ENCODE results near the gene C19orf81. TPM values are rescaled to one million over a fixed set of nuclear protein-coding genes. Genes with fewer than 3 reads are reported as not detected.

The C19orf81 gene
- polyA plus RNA-seq, 1 donor: 0.46 TPM

DNA sequence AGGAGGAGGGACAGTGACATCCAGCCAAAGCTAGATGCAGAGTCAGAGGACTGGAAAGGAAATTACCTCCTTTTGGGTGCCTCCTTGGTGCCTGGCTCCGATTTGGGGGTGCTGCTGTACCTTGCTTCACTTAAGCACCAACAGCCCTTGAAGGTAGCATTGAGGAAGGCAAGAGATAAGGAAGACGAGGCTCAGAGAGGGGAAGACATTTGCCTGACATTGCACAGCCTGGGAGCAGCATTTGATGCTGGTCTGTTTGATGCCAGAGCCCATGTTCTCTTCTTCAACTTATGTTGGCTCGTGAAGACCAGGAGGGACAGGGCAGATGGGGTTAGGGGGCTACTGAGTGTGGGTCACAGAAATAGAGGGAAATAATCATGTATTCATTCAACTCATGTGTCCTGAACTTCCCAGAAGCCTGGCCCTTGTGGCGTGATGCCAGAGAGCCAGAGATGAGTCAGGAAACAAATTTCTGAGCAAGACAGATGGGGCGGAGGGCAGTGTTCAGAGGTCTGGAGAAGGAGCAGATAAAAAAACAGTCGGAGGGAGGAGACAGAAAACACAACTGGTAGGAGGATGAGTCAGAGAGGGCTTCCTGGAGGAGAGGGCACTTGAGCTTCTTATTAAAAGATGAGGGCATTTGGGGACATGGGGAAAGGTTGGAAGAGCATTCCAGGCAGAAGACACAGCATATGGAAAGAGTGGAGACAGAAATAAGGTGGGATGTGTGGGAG, 3.0 kb upstream of the C19orf81 start:
- Histone ChIP-seq H3K9me3 (ENCODE audit: control insufficient read depth, low read depth, low read length) (no peaks in the 10 kb centered on the region), H3K4me3 (ENCODE audit: low read length) (no peak overlapping the region), H3K27ac (ENCODE audit: low read length) (no peak overlapping the region), H3K36me3 (ENCODE audit: control insufficient read depth, insufficient read depth, low read length) (no peaks in the 10 kb centered on the region), H3K27me3 (ENCODE audit: control insufficient read depth, insufficient read depth, low read length) (no peaks in the 10 kb centered on the region), H3K4me1 (ENCODE audit: control insufficient read depth, insufficient read depth, low read length) (no peaks in the 10 kb centered on the region)
- 60% methylated on average over 2 of the region's 6 CpGs for WGBS (ENCODE audit: insufficient coverage, low lambda C conversion rate)
- DNase-seq: no peak

DNA sequence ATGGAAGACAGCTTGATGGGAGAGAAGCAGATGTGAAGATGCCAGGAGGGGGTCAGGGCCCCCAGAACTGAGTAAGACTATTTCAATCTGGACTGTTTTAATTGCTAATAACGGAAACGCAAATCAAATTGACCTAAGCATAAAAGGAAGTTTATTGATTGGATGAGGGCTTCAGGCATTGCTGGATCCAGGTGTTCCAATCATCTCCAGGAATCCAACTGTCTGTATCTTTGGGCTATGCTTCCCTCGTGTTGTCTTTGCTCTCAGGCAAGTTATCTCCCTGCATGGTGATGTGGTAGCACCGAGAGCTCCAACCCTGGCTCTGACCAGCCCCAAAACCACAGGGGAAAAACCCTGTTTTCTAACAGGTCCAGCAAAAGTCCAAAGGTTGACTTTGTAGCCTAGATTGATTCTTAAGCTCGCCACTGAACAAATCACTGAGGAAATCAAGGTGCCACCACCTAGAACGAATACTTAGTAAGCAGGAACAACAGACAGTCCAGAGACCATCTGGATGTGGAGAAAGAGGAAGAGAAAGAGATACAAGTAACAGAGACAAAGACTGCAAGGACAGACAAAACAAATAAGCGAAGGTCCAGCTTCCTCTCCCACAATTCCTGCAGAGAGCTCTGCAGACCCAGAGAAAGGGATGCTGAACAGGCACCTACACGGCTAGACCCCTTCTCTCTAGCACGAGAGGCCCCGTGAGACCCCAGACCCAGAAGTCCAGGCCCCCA, 1.2 kb upstream of the C19orf81 start:
- Histone ChIP-seq H3K4me1 (ENCODE audit: control insufficient read depth, insufficient read depth, low read length) (no peaks in the 10 kb centered on the region), H3K36me3 (ENCODE audit: control insufficient read depth, insufficient read depth, low read length) (no peaks in the 10 kb centered on the region), H3K27me3 (ENCODE audit: control insufficient read depth, insufficient read depth, low read length) (no peaks in the 10 kb centered on the region), H3K9me3 (ENCODE audit: control insufficient read depth, low read depth, low read length) (no peaks in the 10 kb centered on the region), H3K27ac (ENCODE audit: low read length) (no peak overlapping the region), H3K4me3 (ENCODE audit: low read length) (no peak overlapping the region)
- no peak for DNase-seq
- no CpG with 5 or more reads among the region's 10 CpGs for WGBS (ENCODE audit: insufficient coverage, low lambda C conversion rate)

DNA sequence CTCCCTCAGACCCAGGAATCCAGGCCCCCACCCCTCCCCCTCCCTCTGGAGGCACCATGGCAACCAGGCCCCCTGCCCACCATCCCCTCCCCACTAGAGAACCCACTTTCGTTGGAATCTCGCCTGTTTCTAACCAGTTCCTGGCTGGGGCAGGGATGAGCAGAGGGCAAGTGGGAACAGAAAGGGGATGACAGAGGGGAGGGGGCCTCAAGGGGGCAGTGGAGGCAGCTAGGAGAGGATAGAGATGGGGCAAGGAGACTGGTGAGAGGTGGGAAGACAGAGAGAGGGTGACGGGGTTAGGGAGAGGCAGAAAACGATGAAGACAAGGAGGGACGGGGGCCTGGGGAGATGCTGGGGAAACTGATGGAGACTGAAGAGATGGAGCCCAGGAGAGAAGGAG, 586 bp upstream of the C19orf81 start:
- 54% methylated on average over 3 of the region's 5 CpGs for WGBS (ENCODE audit: insufficient coverage, low lambda C conversion rate)
- H3K4me1 ChIP-seq (ENCODE audit: control insufficient read depth, insufficient read depth, low read length): no peaks in the 10 kb centered on the region

DNA sequence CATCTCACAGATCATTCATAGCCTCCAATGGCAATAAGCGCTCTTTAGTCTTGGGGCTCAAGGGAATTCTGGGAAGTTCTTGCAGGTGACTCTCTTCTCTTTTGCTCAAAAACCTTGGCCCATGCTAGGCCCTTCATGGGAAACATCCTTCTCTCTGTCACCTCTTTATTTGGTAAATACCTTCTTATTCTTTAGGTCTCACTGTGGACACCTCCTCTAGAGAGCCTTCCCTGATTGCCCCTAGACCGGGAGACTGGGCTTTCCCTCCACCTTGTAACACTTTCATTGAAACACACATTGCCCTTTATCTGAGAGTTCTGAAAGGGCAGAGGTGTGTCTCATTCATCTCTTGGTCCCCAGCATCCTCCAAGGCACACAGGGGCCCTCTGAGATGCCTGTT, 1.9 kb downstream of the C19orf81 start:
- no peak for DNase-seq
- Histone ChIP-seq H3K4me1 (ENCODE audit: control insufficient read depth, insufficient read depth, low read length) (no peaks in the 10 kb centered on the region), H3K36me3 (ENCODE audit: control insufficient read depth, insufficient read depth, low read length) (no peaks in the 10 kb centered on the region), H3K27ac (ENCODE audit: low read length) (no peak overlapping the region), H3K4me3 (ENCODE audit: low read length) (no peak overlapping the region), H3K27me3 (ENCODE audit: control insufficient read depth, insufficient read depth, low read length) (peaks cover 3% of the 10 kb centered on the region), H3K9me3 (ENCODE audit: control insufficient read depth, low read depth, low read length) (no peaks in the 10 kb centered on the region)
- WGBS (ENCODE audit: insufficient coverage, low lambda C conversion rate): 100% methylated on average over 1 of the region's 2 CpGs

More for the DNA sequence above, 586 bp upstream of the C19orf81 start:
- Histone ChIP-seq H3K36me3 (ENCODE audit: control insufficient read depth, insufficient read depth, low read length) (no peaks in the 10 kb centered on the region), H3K27ac (ENCODE audit: low read length) (no peak overlapping the region), H3K27me3 (ENCODE audit: control insufficient read depth, insufficient read depth, low read length) (no peaks in the 10 kb centered on the region), H3K4me3 (ENCODE audit: low read length) (no peak overlapping the region), H3K9me3 (ENCODE audit: control insufficient read depth, low read depth, low read length) (no peaks in the 10 kb centered on the region)
- no peak for DNase-seq

DNA sequence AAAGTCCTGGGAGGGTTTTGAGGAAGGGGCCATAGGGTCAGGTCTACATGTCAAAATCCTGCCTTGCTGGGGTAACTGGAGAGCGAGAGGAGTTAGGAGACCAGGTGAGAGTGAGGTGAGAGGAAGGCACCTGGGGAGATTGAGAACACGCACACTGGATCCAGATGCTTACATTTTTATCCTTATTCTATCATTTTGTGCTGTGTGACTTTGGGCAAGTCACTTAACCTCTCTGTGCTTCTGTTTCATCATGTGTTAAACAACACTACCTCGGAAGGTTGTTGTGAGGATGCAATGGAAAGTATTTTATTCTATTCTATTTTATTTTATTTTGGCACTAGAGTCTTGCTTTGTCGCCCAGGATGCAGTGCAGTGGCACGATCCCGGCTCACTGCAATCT, 3.5 kb downstream of the C19orf81 start:
- H3K4me3 ChIP-seq (ENCODE audit: low read length): no peak overlapping the region
- H3K27ac ChIP-seq (ENCODE audit: low read length): no peak overlapping the region
- H3K4me1 ChIP-seq (ENCODE audit: control insufficient read depth, insufficient read depth, low read length): no peaks in the 10 kb centered on the region
- H3K36me3 ChIP-seq (ENCODE audit: control insufficient read depth, insufficient read depth, low read length): no peaks in the 10 kb centered on the region
- H3K9me3 ChIP-seq (ENCODE audit: control insufficient read depth, low read depth, low read length): no peaks in the 10 kb centered on the region
- H3K27me3 ChIP-seq (ENCODE audit: control insufficient read depth, insufficient read depth, low read length): peaks cover 11% of the 10 kb centered on the region
- DNase-seq: no peak
- WGBS (ENCODE audit: insufficient coverage, low lambda C conversion rate): 89% methylated on average over 5 of the region's 6 CpGs

DNA sequence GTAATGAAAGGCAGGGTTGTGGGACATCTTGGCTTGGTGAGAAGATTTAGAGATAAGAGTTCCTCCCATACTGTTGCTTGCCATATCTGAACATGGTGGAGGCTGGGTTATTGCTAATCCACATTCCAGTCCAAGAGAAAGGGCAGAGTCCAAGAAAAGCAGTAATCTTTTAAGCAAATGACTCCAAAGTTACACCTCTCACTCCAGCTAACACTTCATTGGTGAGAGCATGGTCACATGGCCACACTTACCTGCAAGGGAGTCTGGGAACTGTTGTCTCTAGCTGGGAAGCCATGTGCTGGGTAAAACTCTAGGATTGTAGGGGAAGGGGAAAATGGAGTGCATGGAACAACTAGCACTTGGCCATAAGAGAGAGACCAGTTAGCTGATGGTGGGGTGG, 5.6 kb downstream of the C19orf81 start:
- no peak for DNase-seq
- Histone ChIP-seq H3K4me3 (ENCODE audit: low read length) (no peak overlapping the region), H3K36me3 (ENCODE audit: control insufficient read depth, insufficient read depth, low read length) (no peaks in the 10 kb centered on the region), H3K27me3 (ENCODE audit: control insufficient read depth, insufficient read depth, low read length) (peaks cover 27% of the 10 kb centered on the region), H3K9me3 (ENCODE audit: control insufficient read depth, low read depth, low read length) (peaks cover 6% of the 10 kb centered on the region), H3K4me1 (ENCODE audit: control insufficient read depth, insufficient read depth, low read length) (peaks cover 6% of the 10 kb centered on the region), H3K27ac (ENCODE audit: low read length) (no peak overlapping the region)

DNA sequence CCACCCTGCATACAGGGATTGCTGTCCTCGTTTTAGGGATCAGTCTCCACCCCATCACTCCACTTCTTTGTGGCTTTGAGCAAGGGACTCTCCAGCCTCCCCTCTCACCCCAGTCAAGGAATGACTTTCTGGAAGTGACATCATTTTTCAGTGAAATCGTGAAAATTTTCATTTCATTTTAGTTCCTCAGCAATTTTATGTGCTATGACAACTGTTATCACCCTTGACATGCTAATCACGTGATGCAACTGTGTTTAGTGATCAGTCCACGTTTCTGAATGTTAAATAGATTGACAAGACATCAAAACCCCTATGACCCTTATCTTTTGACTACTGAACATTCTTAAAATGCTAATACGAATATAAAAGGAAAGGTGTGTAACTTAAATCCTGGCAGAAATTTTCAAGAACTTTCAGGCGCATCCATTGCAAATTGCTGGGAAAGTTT, 8.0 kb downstream of the C19orf81 start:
- DNase-seq: no peak
- Histone ChIP-seq H3K36me3 (ENCODE audit: control insufficient read depth, insufficient read depth, low read length) (no peaks in the 10 kb centered on the region), H3K9me3 (ENCODE audit: control insufficient read depth, low read depth, low read length) (peaks cover 6% of the 10 kb centered on the region), H3K4me1 (ENCODE audit: control insufficient read depth, insufficient read depth, low read length) (peaks cover 6% of the 10 kb centered on the region), H3K27ac (ENCODE audit: low read length) (no peak overlapping the region), H3K4me3 (ENCODE audit: low read length) (no peak overlapping the region), H3K27me3 (ENCODE audit: control insufficient read depth, insufficient read depth, low read length) (peaks cover 50% of the 10 kb centered on the region)
- 71% methylated on average over 1 of the region's 6 CpGs for WGBS (ENCODE audit: insufficient coverage, low lambda C conversion rate)

DNA sequence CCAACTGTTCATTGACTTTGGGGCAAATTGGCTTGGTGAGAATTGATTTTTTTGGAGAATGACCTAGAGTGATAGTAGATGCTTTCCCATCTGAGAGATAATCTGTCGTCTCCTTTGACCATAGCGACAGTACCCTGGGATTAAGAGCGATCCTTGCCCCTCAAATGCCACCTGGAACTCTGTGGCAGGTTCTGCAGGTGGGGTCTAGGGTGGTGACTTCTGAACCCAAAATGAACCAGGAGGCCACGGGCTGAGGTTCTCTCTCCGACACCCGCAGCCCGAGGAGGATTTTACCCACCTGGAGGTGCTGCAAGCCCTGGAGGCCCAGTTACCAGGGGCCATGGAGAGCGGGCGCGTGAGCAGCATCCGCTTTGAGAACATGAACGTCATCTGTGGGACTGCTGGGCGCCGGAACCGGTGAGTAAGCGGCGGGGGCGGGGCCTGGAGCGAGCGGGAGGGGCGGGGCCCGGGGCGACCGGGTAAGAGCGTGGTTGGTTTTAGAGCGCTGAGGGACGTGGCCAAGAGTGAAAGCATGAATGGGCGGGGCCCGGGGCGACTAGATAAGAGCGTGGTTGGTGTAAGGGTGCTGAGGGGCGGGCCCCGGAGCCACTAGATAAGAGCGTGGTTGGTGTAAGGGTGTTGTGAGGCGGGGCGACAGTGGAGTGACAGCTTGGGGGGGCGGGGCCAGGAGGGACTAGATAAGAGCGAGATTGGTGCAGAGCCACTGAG, 8.6 kb downstream of the C19orf81 start:
- no CpG with 5 or more reads among the region's 38 CpGs for WGBS (ENCODE audit: insufficient coverage, low lambda C conversion rate)
- Histone ChIP-seq H3K27ac (ENCODE audit: low read length) (peak overlapping the region; percentile 61), H3K36me3 (ENCODE audit: control insufficient read depth, insufficient read depth, low read length) (no peaks in the 10 kb centered on the region), H3K9me3 (ENCODE audit: control insufficient read depth, low read depth, low read length) (peaks cover 6% of the 10 kb centered on the region), H3K4me3 (ENCODE audit: low read length) (peak overlapping the region; percentile 31), H3K27me3 (ENCODE audit: control insufficient read depth, insufficient read depth, low read length) (peaks cover 57% of the 10 kb centered on the region), H3K4me1 (ENCODE audit: control insufficient read depth, insufficient read depth, low read length) (peaks cover 6% of the 10 kb centered on the region)
- peak; percentile 78 to 80 for DNase-seq

DNA sequence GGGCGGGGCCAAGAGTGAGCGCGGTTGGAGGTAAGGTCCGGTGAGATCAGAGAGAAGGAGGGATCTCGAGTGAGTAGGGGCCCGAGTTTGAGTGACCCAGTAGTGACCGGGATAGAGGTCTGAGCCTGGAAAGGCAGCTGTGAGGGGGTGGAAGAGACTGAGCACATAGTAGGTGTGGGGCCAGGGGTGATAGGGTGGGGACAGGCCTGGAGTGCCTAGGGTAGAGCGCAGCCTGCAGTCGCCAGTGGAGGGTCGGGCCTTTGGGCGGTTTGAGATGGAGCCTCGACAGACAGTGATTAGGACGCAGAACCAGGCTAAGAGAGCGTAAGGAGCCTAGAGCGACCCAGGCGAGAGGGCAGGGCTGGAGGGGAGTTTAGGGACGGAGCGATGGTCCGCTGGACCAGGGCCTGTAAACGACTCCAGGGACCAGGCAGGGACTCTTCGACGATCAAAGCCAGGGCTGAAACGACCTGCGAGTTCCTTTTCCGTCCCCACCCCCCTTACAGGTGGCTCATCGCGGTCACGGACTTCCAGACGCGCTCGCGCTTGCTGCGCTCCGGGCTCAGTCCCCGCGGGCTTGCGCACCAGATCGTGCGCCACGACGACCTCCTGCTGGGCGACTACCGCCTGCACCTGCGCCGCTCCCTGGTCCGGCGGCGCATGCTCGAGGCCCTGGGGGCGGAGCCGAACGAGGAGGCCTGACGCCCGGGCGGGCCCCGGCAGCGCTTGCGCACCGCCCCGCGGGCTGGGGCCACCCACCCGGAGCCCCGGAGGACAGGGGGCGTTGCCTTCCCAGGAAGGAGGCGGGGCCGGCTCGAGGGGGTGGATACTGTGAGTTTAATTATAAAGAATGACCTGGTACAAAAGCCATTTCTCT, 9.4 kb downstream of the C19orf81 start:
- peak; percentile 52 to 60 for DNase-seq
- Histone ChIP-seq H3K4me1 (ENCODE audit: control insufficient read depth, insufficient read depth, low read length) (peaks cover 6% of the 10 kb centered on the region), H3K4me3 (ENCODE audit: low read length) (peak overlapping the region; percentile 26), H3K27ac (ENCODE audit: low read length) (peak overlapping the region; percentile 61), H3K9me3 (ENCODE audit: control insufficient read depth, low read depth, low read length) (peaks cover 6% of the 10 kb centered on the region), H3K27me3 (ENCODE audit: control insufficient read depth, insufficient read depth, low read length) (peaks cover 63% of the 10 kb centered on the region), H3K36me3 (ENCODE audit: control insufficient read depth, insufficient read depth, low read length) (no peaks in the 10 kb centered on the region)
- WGBS (ENCODE audit: insufficient coverage, low lambda C conversion rate): no CpG with 5 or more reads among the region's 67 CpGs

Data from large intestine (tissue), 3 donors.